ENCODE results near the gene ATP6V0B. TPM values are rescaled to one million over a fixed set of nuclear protein-coding genes. Genes with fewer than 3 reads are reported as not detected.

ATP6V0B gene
- total and polyA plus RNA-seq, 9 of the 15 experiments (the other 6 are each of a cell fraction or from before 2014, with no cell fraction given): 137 to 328 (median 220) TPM

GRCh38 chr1:43969746-43970466 is 4.9 kb upstream of the ATP6V0B start, which contains the start of gene DPH2:
Gene DPH2 (plus strand): TSS chr1:43970010. CDS start chr1:43970176, 166 bp downstream.
- FAIRE-seq: peak; percentile 100
- TF ChIP-seq ZNF408 (CRISPR knock-in tag; IDR thresholded peaks at IDR 0.05; ENCODE audit: low read depth) (no peak), RNF2 (IDR thresholded peaks at IDR 0.05) (0 out of 2 replicates have a peak, but pooled peaks have one; percentile 27), USF1 (CRISPR knock-in tag; IDR thresholded peaks at IDR 0.05) (peak; percentile 72), ZNF280B (CRISPR knock-in tag; IDR thresholded peaks at IDR 0.05) (no peak), RUNX1 (IDR thresholded peaks at IDR 0.05; ENCODE audit: low read depth) (no peak), THRB (CRISPR knock-in tag; conservative IDR thresholded peaks at IDR 0.05) (no peak), SMAD4 (CRISPR knock-in tag; conservative IDR thresholded peaks at IDR 0.05) (no peak), RBM14 (IDR thresholded peaks at IDR 0.05; ENCODE audit: borderline replicate concordance, insufficient read depth, low read depth, low read length) (no peak), TBP (optimal IDR thresholded peaks at IDR 0.05; ENCODE audit: low read depth, low read length) (no peak), YBX1 (IDR thresholded peaks at IDR 0.05) (no peak), SIN3B (IDR thresholded peaks at IDR 0.05; ENCODE audit: low read depth) (peak; percentile 88), HCFC1 (IDR thresholded peaks at IDR 0.05; ENCODE audit: low read depth, low read length) (peak; percentile 97), HEY1 (CRISPR knock-in tag; IDR thresholded peaks at IDR 0.05; ENCODE audit: borderline replicate concordance) (no peak), CBX3 (IDR thresholded peaks at IDR 0.05; ENCODE audit: borderline replicate concordance in 1 of 2, low read length in 2 of 2) (no peak), GATA2 (CRISPR knock-in tag; IDR thresholded peaks at IDR 0.05) (no peak), ZBTB43 (CRISPR knock-in tag; IDR thresholded peaks at IDR 0.05) (no peak), ZNF311 (CRISPR knock-in tag; IDR thresholded peaks at IDR 0.05) (no peak), ZNF197 (CRISPR knock-in tag; IDR thresholded peaks at IDR 0.05; ENCODE audit: low read depth) (no peak), CBFA2T3 (IDR thresholded peaks at IDR 0.05) (no peak)

More at GRCh38 chr1:43969746-43970466, 4.9 kb upstream of the ATP6V0B start, which contains the start of gene DPH2:
- Histone ChIP-seq H4K20me1 (replicated peaks; ENCODE audit: control insufficient read depth, insufficient read depth, low read length) (no peaks in the 10 kb centered on the region), H3K4me3 (peak within 1 kb of the TSS; percentile 100), H3K27me3 (ENCODE audit: control insufficient read depth in 2 of 2, insufficient read depth in 2 of 2, low read length in 2 of 2) (no peaks in the 10 kb centered on the region), H3K9me1 (ENCODE audit: control insufficient read depth, insufficient read depth, low read length) (peaks cover 4% of the 10 kb centered on the region), H3K9ac (ENCODE audit: insufficient read depth in 1 of 2, low read depth in 2 of 2, low read length in 2 of 2) (peak within 1 kb of the TSS; percentile 81 to 99), H3K9me3 (replicated peaks; ENCODE audit: control insufficient read depth, insufficient read depth, low read depth, low read length) (no peaks in the 10 kb centered on the region), H3K27ac (ENCODE audit: extremely low read depth, low read depth, low read length) (peak within 1 kb of the TSS; percentile 71), H3K4me2 (ENCODE audit: insufficient read depth, low read length) (peak within 1 kb of the TSS; percentile 98), H3K79me2 (ENCODE audit: control insufficient read depth, insufficient read depth, low read length) (peaks cover 18% of the 10 kb centered on the region), H2AFZ (ENCODE audit: low read depth, low read length) (peak within 1 kb of the TSS; percentile 87), H3K36me3 (ENCODE audit: control insufficient read depth, insufficient read depth, low read length) (peaks cover 36% of the 10 kb centered on the region), H3K4me1 (replicated peaks in 1 of 2; ENCODE audit: control insufficient read depth in 2 of 2, insufficient read depth in 2 of 2, low read length in 2 of 2) (peaks cover 10 to 30% of the 10 kb centered on the region in 2 experiments; a peak in 4 of 5 replicates)
- WGBS (ENCODE audit: insufficient coverage, low coverage, missing lambda C conversion rate): under 1% methylated on average over 47 of the region's 47 CpGs
- ChIA-PET CTCF (ENCODE audit: low intra/inter-chr PET ratio) (no interaction called here), POLR2A (interaction anchor here (0.5 to 1.4 kb wide), 12 partner anchors 8 to 1830 kb away, joined by 3 to 7 read pairs (median 3); partner anchors contain the start of gene IPO13)
- peak; percentile 96 for ATAC-seq
- peak; percentile 97 to 99 (median 98) for DNase-seq (ENCODE audit: extremely low read depth in 1 of 4, low spot score in 3 of 4)
- intact Hi-C loops (cut with micrococcal nuclease): loop anchor here (1.0 kb wide), 1 partner anchor 24 kb away; the partner anchor contains the start of gene IPO13
- in situ Hi-C loops (cut with MboI): no loop called here
- BruUV-seq (replicated peaks): TSS peak; percentile 63

All from K562 (cell line).